Immature natural killer cell (primary cell): ENCODE measurements around the gene CINP. TPM values are rescaled to one million over a fixed set of nuclear protein-coding genes. Genes with fewer than 3 reads are reported as not detected.
A peak's percentile ranks its signal among the peaks of the same experiment; 100 is the strongest.
"Not testable (repeated sequence)": the region's sequence is repeated elsewhere in the genome, so short reads cannot be mapped to it uniquely, and the experiment has no call there.

ENCODE experiments used
- DNase-seq, 3 donors: peaks; one replicate each; pipeline ENCODE4 v3.0.0; 2022; ENCODE audit warnings: mixed read lengths in 1 of 3
- H3K27ac Mint-ChIP-seq, 6 donors: one replicate each; pipeline ENCODE4 v1.8.0; 2020; ENCODE audit warnings: mixed read lengths in 6 of 6, mild to moderate bottlenecking in 5 of 6, inconsistent platforms in 4 of 6, moderate library complexity in 3 of 6
- H3K27me3 Mint-ChIP-seq, 3 donors: one replicate each; pipeline ENCODE4 v1.8.0; 2020 to 2021; ENCODE audit warnings: low read depth in 3 of 3, mild to moderate bottlenecking in 3 of 3, mixed read lengths in 3 of 3, moderate library complexity in 3 of 3, inconsistent platforms in 1 of 3
- H3K36me3 Mint-ChIP-seq, 3 donors: one replicate each; pipeline ENCODE4 v1.8.0; 2020; ENCODE audit warnings: mixed read lengths in 3 of 3, inconsistent platforms in 2 of 3, mild to moderate bottlenecking in 2 of 3
- H3K4me1 Mint-ChIP-seq, 2 donors: one replicate each; pipeline ENCODE4 v1.8.0; 2020; ENCODE audit warnings: inconsistent platforms in 2 of 2, mild to moderate bottlenecking in 2 of 2, mixed read lengths in 2 of 2, moderate library complexity in 1 of 2
- H3K4me3 Mint-ChIP-seq, 5 donors: one replicate each; pipeline ENCODE4 v1.8.0; 2020; ENCODE audit warnings: mild to moderate bottlenecking in 5 of 5, mixed read lengths in 5 of 5, inconsistent platforms in 3 of 5, moderate library complexity in 3 of 5
- H3K9me3 Mint-ChIP-seq, 6 donors: one replicate each; pipeline ENCODE4 v1.8.0; 2020; ENCODE audit warnings: mild to moderate bottlenecking in 6 of 6, mixed read lengths in 6 of 6, inconsistent platforms in 4 of 6, moderate library complexity in 3 of 6
- polyA plus RNA-seq, 3 donors: library from polyadenylated mRNA; unstranded; fragments of 300-500 nt; fragmentation: Illumina TruSeq; gene quantifications; one replicate each; pipeline ENCODE4 v1.2.3, GENCODE V29; 2021

Gene CINP
- polyA plus RNA-seq, 3 donors from 2014 or later = 33.2 to 49.5 (median 48.3) TPM

DNA sequence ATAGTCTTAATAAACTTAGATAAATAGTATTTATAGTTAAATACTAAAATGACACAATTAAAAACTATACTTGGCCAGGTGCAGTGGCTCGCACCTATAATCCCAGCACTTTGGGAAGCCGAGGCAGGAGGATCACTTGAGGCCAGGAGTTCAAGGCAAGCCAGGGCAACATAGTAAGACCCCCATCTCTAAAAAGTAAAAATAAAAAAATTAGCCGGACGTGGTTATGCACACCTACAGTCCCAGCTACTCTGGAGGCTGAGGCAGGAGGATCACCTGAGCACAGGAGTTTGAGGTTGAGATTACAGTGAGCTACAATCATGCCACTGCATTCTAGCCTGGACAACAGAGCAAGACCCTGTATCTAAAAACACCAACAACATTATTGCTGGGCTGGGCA, 16.0 kb downstream of the CINP start:
- peaks cover 21 to 39% (median 30%) of the 10 kb centered on the region in 3 donors for H3K36me3 Mint-ChIP-seq
- no peaks in the 10 kb centered on the region for H3K9me3 Mint-ChIP-seq
- H3K4me3 Mint-ChIP-seq = no peak overlapping the region
- H3K27me3 Mint-ChIP-seq = peaks cover 0 to 4% (median 0%) of the 10 kb centered on the region in 3 donors
- peaks cover 0 to 5% of the 10 kb centered on the region in 2 donors for H3K4me1 Mint-ChIP-seq
- no peak overlapping the region for H3K27ac Mint-ChIP-seq
- no peak for DNase-seq

DNA sequence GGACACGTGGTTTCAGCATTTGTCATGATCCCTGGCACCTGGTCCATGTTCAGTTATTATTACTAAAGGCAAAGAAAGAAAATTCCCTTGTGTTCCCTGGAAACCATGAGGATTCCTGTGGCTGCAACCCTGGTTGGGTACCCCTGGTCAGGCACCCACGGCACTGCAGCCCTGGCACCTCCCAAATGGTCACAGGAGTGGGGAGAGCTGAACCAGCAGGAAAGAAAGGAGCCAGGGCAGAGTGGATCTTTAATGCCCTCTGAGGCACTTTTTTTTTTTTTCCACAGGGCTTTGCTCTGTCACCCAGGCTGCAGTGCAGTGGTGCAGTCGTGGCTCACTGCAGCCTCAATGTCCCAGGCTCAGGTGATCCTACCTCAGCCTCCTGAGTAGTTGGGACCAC, 17.5 kb downstream of the CINP start:
- Mint-ChIP-seq H3K27me3 (peaks cover 0 to 4% (median 0%) of the 10 kb centered on the region in 3 donors), H3K9me3 (no peaks in the 10 kb centered on the region), H3K4me3 (no peak overlapping the region), H3K4me1 (peaks cover 0 to 5% of the 10 kb centered on the region in 2 donors), H3K27ac (peak overlapping the region in 1 of 6 donors; percentile 46), H3K36me3 (peaks cover 21 to 40% (median 30%) of the 10 kb centered on the region in 3 donors)
- no peak for DNase-seq

DNA sequence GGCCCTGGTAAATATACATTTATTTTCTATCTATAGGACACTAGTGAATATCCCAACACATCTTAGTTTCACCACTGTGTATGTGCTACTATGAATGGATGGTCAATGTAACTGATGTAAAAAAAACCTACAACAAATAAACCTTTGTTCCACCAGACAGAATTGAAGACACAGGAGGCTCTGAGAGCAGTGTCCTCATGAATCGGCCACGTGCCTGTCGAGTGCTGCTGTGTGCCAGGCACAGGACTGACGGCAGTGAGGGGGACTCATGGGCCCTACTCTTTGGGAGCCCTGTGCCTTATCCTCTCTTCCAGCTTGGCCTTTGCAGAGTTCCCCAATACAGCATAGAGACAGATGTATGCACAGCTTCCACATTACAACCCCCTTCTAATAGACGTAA, 18.2 kb downstream of the CINP start:
- peaks cover 15 to 34% (median 24%) of the 10 kb centered on the region in 3 donors for H3K36me3 Mint-ChIP-seq
- H3K4me3 Mint-ChIP-seq = no peak overlapping the region
- DNase-seq = no peak

DNA sequence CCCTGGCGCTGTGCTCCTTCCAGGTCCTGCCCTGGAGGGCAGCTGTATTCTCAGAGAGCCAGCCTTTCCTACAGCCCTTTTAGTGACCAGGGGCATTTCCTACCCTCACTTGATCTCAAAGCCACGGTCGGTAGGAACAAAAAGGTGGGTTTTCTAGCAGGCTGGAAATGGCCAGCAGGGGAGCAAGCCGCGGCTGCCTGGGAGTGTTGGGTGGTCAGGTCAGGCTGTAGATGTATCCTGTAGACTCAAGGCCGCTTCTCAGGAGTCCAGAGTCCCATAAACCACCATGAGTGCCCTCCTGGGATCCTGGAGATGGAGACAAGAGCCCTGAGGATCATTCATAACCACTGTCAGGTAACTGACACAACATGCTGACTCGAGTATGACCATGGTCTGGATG, 18.6 kb downstream of the CINP start:
- Mint-ChIP-seq H3K36me3 (peaks cover 14 to 32% (median 23%) of the 10 kb centered on the region in 3 donors), H3K27me3 (peaks cover 0 to 4% (median 0%) of the 10 kb centered on the region in 3 donors), H3K27ac (no peak overlapping the region), H3K4me1 (peaks cover 0 to 5% of the 10 kb centered on the region in 2 donors), H3K9me3 (no peaks in the 10 kb centered on the region), H3K4me3 (no peak overlapping the region)
- no peak for DNase-seq

More for the DNA sequence above, 18.2 kb downstream of the CINP start:
- Mint-ChIP-seq H3K9me3 (no peaks in the 10 kb centered on the region), H3K27ac (no peak overlapping the region), H3K4me1 (peaks cover 0 to 5% of the 10 kb centered on the region in 2 donors), H3K27me3 (peaks cover 0 to 4% (median 0%) of the 10 kb centered on the region in 3 donors)

DNA sequence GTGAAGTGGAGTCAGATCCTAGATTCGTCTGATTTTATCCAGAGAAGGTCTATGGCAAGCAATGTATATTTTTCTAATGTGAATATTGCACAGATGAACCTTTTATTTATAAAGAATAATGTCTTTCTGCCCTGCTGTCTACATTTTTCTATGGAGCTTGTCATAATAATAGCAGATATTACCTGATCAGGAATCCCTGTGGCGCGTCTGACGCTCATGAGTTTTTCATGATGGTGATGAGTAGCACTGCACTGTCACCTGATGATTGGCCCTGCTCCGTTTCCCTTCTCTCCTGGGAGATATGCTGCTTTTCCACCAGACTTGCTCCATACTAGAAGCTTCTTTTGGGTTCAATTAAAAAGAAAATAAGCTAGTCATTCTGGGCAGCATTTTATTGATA, 20.5 kb downstream of the CINP start:
- Mint-ChIP-seq H3K4me1 (peaks cover 0 to 5% of the 10 kb centered on the region in 2 donors), H3K27ac (no peak overlapping the region), H3K36me3 (peaks cover 12 to 23% (median 22%) of the 10 kb centered on the region in 3 donors), H3K9me3 (no peaks in the 10 kb centered on the region), H3K27me3 (peaks cover 0 to 4% (median 0%) of the 10 kb centered on the region in 3 donors), H3K4me3 (no peak overlapping the region)
- no peak for DNase-seq

DNA sequence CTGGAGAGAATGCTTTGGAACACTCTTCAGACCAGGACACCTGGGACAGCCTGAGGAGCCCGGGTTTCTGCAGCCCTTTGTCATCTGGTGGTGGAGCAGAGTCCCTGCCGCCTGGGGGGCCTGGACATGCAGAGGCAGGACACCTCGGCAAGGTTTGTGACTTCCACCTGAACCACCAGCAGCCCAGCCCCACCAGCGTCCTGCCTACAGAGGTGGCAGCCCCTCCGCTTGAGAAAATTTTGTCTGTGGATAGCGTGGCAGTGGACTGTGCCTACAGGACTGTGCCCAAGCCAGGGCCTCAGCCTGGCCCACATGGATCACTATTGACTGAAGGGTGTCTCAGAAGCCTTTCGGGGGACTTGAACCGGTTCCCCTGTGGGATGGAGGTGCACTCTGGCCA, 21.1 kb downstream of the CINP start:
- Mint-ChIP-seq H3K9me3 (no peaks in the 10 kb centered on the region), H3K4me3 (no peak overlapping the region), H3K27ac (no peak overlapping the region), H3K27me3 (peaks cover 0 to 4% (median 0%) of the 10 kb centered on the region in 3 donors), H3K4me1 (peaks cover 0 to 5% of the 10 kb centered on the region in 2 donors), H3K36me3 (peaks cover 12 to 26% (median 22%) of the 10 kb centered on the region in 3 donors)
- DNase-seq = no peak

DNA sequence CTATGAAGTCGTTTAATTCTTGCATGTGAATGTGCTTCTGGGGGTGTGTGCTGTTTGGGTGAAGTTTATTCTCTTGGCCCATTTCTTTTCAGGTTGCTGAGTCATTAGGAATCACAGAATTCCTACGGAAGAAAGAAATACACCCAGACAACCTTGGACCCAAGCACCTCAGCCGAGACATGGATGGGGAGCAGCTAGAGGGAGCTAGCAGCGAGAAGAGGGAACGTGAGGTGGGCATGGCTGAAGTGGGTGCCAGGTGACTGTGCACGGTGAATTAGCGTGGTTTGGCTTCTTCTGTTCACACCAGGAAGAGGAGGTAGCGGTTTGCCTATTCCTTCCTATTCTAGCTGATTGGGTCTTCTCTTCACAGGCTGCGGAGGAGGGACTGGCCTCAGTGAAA, 24.0 kb downstream of the CINP start:
- no peaks in the 10 kb centered on the region for H3K4me1 Mint-ChIP-seq
- H3K9me3 Mint-ChIP-seq = no peaks in the 10 kb centered on the region
- H3K4me3 Mint-ChIP-seq = no peak overlapping the region
- H3K27me3 Mint-ChIP-seq = peaks cover 0 to 4% (median 0%) of the 10 kb centered on the region in 3 donors
- H3K27ac Mint-ChIP-seq = peak overlapping the region in 1 of 6 donors; percentile 62
- no peak for DNase-seq
- peaks cover 12 to 23% (median 18%) of the 10 kb centered on the region in 3 donors for H3K36me3 Mint-ChIP-seq

DNA sequence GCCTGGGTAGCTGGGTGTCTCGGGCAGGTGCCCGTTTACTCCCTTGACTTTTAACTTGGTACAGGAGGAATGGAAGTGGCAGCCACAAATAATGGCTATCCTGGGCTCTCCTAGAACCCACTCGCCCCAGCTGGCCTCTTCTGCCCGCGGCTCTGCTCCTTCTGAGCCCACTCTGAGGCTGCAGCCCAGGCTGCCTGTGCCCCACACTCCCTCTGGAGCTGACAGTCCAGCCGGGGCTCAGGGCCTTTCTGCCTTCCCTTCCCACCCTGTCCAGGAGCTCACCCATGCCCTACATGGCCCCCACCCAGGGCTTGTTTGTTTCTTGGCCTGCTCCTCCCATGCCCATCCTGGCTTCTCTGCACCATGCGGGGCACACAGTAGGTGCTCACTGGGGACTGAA, 27.5 kb downstream of the CINP start:
- no peaks in the 10 kb centered on the region for H3K9me3 Mint-ChIP-seq
- H3K27ac Mint-ChIP-seq = no peak overlapping the region
- H3K27me3 Mint-ChIP-seq = peaks cover 0 to 2% (median 0%) of the 10 kb centered on the region in 3 donors
- no peak for DNase-seq
- H3K4me1 Mint-ChIP-seq = peaks cover 0 to 2% of the 10 kb centered on the region in 2 donors
- peaks cover 12 to 18% (median 16%) of the 10 kb centered on the region in 3 donors for H3K36me3 Mint-ChIP-seq
- no peak overlapping the region for H3K4me3 Mint-ChIP-seq

DNA sequence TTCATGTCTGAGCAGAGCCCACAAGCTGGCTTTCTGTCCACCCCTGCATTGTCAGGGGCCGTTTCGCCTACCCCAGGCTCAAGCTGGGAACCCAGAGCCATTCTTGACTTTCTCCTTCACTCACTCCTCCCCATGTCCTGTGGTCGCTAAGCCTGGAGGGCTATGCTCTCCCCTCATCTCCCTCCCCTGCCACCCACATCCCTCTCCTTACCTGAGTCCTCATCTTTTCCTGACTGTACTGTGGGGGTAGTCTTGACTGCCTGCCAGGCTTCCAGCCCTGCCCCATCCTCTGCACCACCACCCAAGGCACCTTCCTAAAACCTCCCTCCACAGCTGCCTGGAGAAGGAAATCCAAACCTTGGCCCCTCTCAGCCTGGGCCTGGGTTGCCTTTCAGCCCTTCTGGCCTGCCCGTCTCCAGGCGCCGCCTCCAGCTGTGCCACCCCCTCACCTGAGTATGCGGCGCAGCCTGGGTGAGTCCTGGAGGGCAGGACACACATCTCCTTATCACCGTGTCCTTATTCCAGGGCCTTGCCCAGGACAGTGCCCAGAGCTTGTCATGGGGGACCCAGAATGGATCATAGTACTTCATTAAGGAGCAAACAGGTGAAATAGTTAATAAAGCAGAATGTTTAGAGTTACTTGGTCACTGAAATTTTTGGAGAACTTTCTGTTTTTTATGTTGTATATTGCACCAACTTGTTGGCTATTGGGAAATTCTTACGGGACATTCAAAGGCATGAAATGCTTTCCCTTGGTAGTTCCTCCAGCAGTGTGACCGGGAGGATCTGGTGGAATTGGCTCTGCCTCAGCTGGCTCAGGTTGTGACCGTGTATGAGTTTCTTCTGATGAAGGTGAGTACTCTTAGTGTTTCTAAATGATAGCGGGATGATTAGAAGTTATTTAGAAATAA, 28.6 kb downstream of the CINP start:
- Mint-ChIP-seq H3K4me3 (no peak overlapping the region), H3K27me3 (peaks cover 0 to 2% (median 0%) of the 10 kb centered on the region in 3 donors), H3K36me3 (peaks cover 12 to 18% (median 16%) of the 10 kb centered on the region in 3 donors), H3K4me1 (peaks cover 0 to 2% of the 10 kb centered on the region in 2 donors), H3K27ac (no peak overlapping the region), H3K9me3 (no peaks in the 10 kb centered on the region)
- no peak for DNase-seq

DNA sequence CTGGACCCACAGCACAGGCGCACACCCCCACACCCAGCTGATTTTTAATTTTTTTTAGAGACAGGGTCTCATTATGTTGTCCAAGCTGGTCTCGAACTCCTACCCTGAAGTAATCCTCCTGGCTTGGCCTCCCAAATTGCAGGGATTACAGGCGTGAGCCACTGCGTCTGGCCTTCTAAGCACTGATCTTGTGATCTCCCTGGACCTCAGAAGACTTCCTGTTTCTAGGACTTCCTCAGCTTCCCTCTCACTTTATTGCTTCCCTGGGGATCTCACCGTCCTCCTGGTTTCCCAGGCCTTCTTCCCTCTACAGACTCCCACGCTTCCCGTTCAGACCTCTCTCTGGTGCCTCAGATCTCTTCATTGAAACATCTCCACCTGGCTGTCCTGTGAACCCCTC, 29.3 kb downstream of the CINP start:
- DNase-seq = no peak
- Mint-ChIP-seq H3K27ac (no peak overlapping the region), H3K9me3 (no peaks in the 10 kb centered on the region), H3K4me1 (peaks cover 0 to 2% of the 10 kb centered on the region in 2 donors), H3K27me3 (peaks cover 0 to 2% (median 0%) of the 10 kb centered on the region in 3 donors), H3K36me3 (peaks cover 9 to 14% (median 13%) of the 10 kb centered on the region in 3 donors), H3K4me3 (no peak overlapping the region)

DNA sequence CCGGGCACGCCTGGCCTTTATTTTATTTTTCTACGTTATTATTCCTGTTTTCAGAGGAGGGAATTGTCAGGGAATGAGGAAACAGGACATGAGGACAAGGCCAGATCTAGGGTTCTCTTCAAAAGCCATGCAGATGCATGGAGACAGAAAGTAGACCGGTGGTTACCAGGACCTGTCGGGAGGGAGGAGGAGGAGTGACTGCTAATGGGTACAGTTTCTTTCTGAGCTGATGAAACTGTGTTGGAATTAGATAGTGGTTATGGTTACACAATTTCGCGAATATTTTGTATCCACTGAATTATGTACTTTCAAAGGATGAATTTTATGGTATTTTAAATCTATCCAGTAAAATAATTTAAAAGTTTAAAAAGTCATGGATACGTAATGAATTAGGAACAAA, 31.9 kb downstream of the CINP start:
- DNase-seq = no peak
- Mint-ChIP-seq H3K27ac (no peak overlapping the region), H3K4me3 (no peak overlapping the region), H3K4me1 (peaks cover 0 to 2% of the 10 kb centered on the region in 2 donors), H3K36me3 (peaks cover 7 to 10% (median 8%) of the 10 kb centered on the region in 3 donors), H3K9me3 (no peaks in the 10 kb centered on the region), H3K27me3 (peaks cover 0 to 2% (median 0%) of the 10 kb centered on the region in 3 donors)

DNA sequence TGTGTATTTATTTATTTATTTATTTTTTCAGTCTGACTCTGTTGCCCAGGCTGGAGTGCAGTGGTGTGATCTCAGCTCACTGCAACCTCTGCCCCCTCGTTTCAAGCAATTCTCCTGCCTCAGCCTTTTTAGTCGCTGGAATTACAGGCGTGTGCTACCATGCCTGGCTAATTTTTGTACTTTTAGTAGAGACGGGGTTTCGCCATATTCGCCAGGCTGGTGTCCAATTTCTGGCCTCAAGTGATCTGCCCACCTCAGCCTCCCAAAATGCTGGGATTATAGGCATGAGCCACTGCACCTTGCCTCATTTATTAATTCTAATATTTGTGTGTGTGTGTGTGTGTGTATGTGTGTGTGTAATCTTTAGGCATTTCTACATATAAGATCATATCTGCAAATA, 33.3 kb downstream of the CINP start:
- H3K27ac Mint-ChIP-seq, H3K36me3 Mint-ChIP-seq, H3K4me3 Mint-ChIP-seq, H3K4me1 Mint-ChIP-seq, H3K9me3 Mint-ChIP-seq, DNase-seq, H3K27me3 Mint-ChIP-seq: not testable (repeated sequence)

DNA sequence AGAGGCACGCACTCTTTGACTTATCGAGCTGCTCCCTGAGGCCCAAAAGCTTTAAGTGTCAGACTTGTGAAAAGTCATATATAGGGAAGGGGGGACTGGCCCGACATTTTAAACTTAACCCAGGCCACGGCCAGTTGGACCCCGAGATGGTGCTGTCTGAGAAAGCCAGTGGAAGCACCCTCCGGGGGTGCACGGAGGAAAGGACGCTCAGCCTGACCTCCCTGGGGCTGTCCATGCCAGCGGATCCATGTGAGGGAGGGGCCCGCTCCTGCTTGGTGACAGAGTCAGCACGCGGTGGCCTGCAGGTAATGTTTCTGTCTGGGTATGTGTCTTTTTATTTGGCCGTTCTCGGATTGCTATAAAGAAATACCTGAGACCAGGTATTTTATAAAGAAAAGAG, 36.1 kb downstream of the CINP start:
- H3K4me3 Mint-ChIP-seq = no peak overlapping the region
- H3K4me1 Mint-ChIP-seq = peaks cover 2 to 13% of the 10 kb centered on the region in 2 donors
- no peak overlapping the region for H3K27ac Mint-ChIP-seq
- H3K27me3 Mint-ChIP-seq = no peaks in the 10 kb centered on the region
- H3K9me3 Mint-ChIP-seq = no peaks in the 10 kb centered on the region
- peaks cover 0 to 3% (median 0%) of the 10 kb centered on the region in 3 donors for H3K36me3 Mint-ChIP-seq
- DNase-seq = no peak

DNA sequence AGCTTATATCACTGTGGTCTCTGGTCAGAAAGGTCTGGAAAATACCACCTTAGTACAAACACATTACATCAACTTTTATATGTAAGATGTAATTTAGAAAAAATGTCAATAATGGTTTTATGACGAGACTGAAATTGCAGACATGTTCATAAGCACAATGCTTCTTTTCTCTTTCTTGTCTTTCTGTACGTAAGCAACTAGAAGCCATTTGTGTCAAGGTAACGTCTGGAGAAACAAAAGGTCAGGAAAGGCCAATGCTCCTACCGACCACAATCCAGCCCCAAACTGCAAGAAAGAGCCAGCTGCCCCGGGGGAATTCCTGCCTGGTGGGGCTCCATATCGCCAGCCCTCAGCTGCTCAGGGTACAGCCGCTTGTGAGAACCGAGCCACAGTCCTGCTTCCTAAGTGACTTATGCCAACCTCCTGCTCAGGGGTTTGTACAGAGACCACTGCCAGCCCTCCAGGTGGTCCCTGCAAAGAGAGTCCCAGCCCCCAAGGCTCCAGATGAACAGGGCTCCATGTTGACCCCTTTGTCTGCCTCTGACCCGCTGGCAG, 36.8 kb downstream of the CINP start:
- Mint-ChIP-seq H3K4me3 (no peak overlapping the region), H3K36me3 (peaks cover 0 to 3% (median 0%) of the 10 kb centered on the region in 3 donors), H3K9me3 (no peaks in the 10 kb centered on the region), H3K4me1 (peaks cover 2 to 20% of the 10 kb centered on the region in 2 donors), H3K27ac (no peak overlapping the region), H3K27me3 (no peaks in the 10 kb centered on the region)
- no peak for DNase-seq
